PC-3 (cell line): Measurements from ENCODE around the gene PCNX2. TPM values are rescaled to one million over a fixed set of nuclear protein-coding genes. Genes with fewer than 3 reads are reported as not detected.

Experiments
- ATAC-seq: fragments of 200-7000 bp; cut with Tn5 transposase; 2 replicates; pipeline ENCODE4 v1.9.1; 2020; ENCODE audit warnings: mild to moderate bottlenecking, moderate library complexity
- BruUV-seq: library from RNA; stranded (reverse); fragments of 400-500 nt; replicated peaks from 2 replicates; lab custom pipeline; 2021; lab: Mats Ljungman, UMichigan
- CTCF ChIA-PET: fragments of 300-600 bp; sonication (Branson Sonifier 250); formaldehyde crosslinking; loops from one replicate; lab custom pipeline; 2022; ENCODE audit warnings: antibody characterized with exemption; lab: Charles Lee
- POLR2A ChIA-PET: fragments of 300-600 bp; sonication (Branson Sonifier 250); formaldehyde crosslinking; loops from one replicate; lab custom pipeline; 2022; ENCODE audit warnings: antibody characterized with exemption; ENCODE audit not compliant: unreplicated experiment; lab: Charles Lee
- DNase-seq: peaks from one replicate; pipeline ENCODE4 v3.0.0-alpha.2; 2015
- H2AFZ ChIP-seq: fragments of 300-600 bp; sonication (generic); 2 replicates; pipeline ENCODE4 v1.6.0; 2016; ENCODE audit warnings: antibody characterized with exemption, low read length
- H3F3A ChIP-seq: fragments of 300-600 bp; sonication (generic); one replicate; pipeline ENCODE4 v1.6.0; 2017; ENCODE audit warnings: antibody characterized with exemption, low read length, control low read depth, mild to moderate bottlenecking; ENCODE audit not compliant: unreplicated experiment
- H3K27ac ChIP-seq: fragments of 300-600 bp; sonication (generic); 2 replicates; pipeline ENCODE4 v1.5.1; 2016; ENCODE audit warnings: mild to moderate bottlenecking, low read length
- H3K27me3 ChIP-seq: fragments of 300-600 bp; sonication (generic); 2 replicates; pipeline ENCODE4 v1.6.1; 2016; ENCODE audit warnings: low read length, mixed read lengths
- H3K36me3 ChIP-seq: fragments of 300-600 bp; sonication (generic); 2 replicates; pipeline ENCODE4 v1.6.1; 2016; ENCODE audit warnings: low read depth, mixed run types, low read length, mixed read lengths
- H3K4me1 ChIP-seq: fragments of 300-600 bp; sonication (generic); 2 replicates; pipeline ENCODE4 v1.5.1; 2016; ENCODE audit warnings: low read length; ENCODE audit not compliant: insufficient read depth
- H3K4me2 ChIP-seq: fragments of 300-600 bp; sonication (generic); 2 replicates; pipeline ENCODE4 v1.6.0; 2016; ENCODE audit warnings: low read length
- H3K4me3 ChIP-seq: fragments of 300-600 bp; sonication (generic); 2 replicates; pipeline ENCODE4 v1.5.1; 2016; ENCODE audit warnings: mild to moderate bottlenecking, low read length, mixed read lengths
- H3K79me2 ChIP-seq: fragments of 300-600 bp; sonication (generic); 2 replicates; pipeline ENCODE4 v1.6.1; 2017; ENCODE audit warnings: low read length, mixed read lengths
- H3K9ac ChIP-seq: fragments of 300-600 bp; sonication (generic); 2 replicates; pipeline ENCODE4 v1.6.0; 2016; ENCODE audit warnings: mild to moderate bottlenecking, low read length
- H3K9me2 ChIP-seq: fragments of 300-600 bp; sonication (generic); replicated peaks from 2 replicates; pipeline ENCODE4 v1.6.1; 2016; ENCODE audit warnings: mixed run types, low read length, mixed read lengths
- H3K9me3 ChIP-seq: fragments of 300-600 bp; sonication (generic); 2 replicates; pipeline ENCODE4 v1.6.1; 2016; ENCODE audit warnings: low read length, mixed read lengths
- H4K20me1 ChIP-seq: fragments of 300-600 bp; sonication (generic); 2 replicates; pipeline ENCODE4 v1.6.1; 2016; ENCODE audit warnings: low read length, mixed read lengths
- EZH2 ChIP-seq: fragments of 300-600 bp; sonication (generic); IDR thresholded peaks from one replicate; pipeline ENCODE4 v1.6.1; 2017; ENCODE audit warnings: antibody characterized with exemption, mild to moderate bottlenecking, low read length; ENCODE audit not compliant: unreplicated experiment
- EZH2phosphoT487 ChIP-seq: fragments of 300-600 bp; sonication (generic); IDR thresholded peaks from 2 replicates; pipeline ENCODE4 v1.6.1; 2018; ENCODE audit warnings: mild to moderate bottlenecking, antibody characterized with exemption, low read length, borderline replicate concordance
- intact Hi-C: fragments of 100-400 bp; cut with micrococcal nuclease; formaldehyde crosslinking; loops from 2 replicates; pipeline ENCODE4 v1.9.0; 2023
- total RNA-seq: library from RNA; depleted of rRNA; stranded (reverse); fragments of >200 nt; gene quantifications from 2 replicates; pipeline ENCODE4 v1.2.3, GENCODE V29; 2014
- TF ChIP-seq, protein P1 (sequence below): fragments of 300-600 bp; sonication (generic); conservative IDR thresholded peaks from 2 replicates; pipeline ENCODE4 v1.5.1; 2017; ENCODE audit warnings: antibody characterized with exemption, low read depth, mild to moderate bottlenecking, low read length

PCNX2 gene
- total RNA-seq, 1 experiment from 2014 or later = 17.3 TPM

DNA sequence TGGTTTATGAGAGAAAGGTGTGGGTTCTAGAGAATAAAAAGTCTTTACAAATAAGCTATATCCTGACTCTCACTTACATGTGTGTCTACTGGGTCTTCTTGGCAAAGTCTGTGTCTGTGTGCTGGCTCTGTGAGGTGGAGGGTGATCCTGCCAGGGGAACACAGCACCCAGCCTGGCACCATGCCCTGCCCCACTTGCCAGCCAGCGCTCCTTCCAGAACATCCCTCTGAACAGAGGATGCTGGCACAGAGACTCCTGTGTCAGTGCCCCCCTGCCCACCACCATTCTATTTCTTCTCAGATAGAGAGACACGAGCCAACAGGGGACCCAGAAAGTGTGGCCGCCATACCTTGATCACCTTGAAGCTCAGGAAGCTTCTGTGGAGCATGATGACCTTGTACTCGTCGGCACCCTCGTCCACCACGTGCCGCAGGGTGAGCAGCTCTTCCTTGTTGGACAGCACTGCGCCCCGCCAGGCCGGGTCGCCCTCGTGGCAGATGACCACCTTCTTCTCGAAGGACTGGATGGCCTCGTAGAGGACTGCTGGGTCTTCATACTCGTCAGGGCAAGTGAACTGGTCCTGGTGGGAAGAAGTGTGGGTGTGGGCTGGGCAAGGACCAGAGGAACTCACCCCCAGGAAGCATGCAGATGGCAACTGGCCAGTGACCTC is 295.4 kb downstream of the PCNX2 start:
- Histone ChIP-seq H3K4me3 (no peak overlapping the region), H2AFZ (no peak overlapping the region), H3K79me2 (no peaks in the 10 kb centered on the region), H3K9ac (no peak overlapping the region), H3K27me3 (no peaks in the 10 kb centered on the region), H3K9me2 (no peaks in the 10 kb centered on the region), H3K36me3 (peaks cover 16% of the 10 kb centered on the region; the same call in 1 of the 2 replicates), H3F3A (no peaks in the 10 kb centered on the region), H3K4me1 (no peaks in the 10 kb centered on the region), H3K9me3 (no peaks in the 10 kb centered on the region), H3K4me2 (no peak overlapping the region), H3K27ac (no peak overlapping the region), H4K20me1 (no peaks in the 10 kb centered on the region)
- DNase-seq (no peak), ATAC-seq (no peak)
- ChIA-PET CTCF (no interaction called here), POLR2A (interaction anchor here (0.5 kb wide), 1 partner anchor 32 kb away, joined by 3 read pairs; no protein-coding TSS in a partner anchor)
- BruUV-seq = no TSS peak
- TF ChIP-seq EZH2 = no peak
- TF ChIP-seq, protein P1, sequence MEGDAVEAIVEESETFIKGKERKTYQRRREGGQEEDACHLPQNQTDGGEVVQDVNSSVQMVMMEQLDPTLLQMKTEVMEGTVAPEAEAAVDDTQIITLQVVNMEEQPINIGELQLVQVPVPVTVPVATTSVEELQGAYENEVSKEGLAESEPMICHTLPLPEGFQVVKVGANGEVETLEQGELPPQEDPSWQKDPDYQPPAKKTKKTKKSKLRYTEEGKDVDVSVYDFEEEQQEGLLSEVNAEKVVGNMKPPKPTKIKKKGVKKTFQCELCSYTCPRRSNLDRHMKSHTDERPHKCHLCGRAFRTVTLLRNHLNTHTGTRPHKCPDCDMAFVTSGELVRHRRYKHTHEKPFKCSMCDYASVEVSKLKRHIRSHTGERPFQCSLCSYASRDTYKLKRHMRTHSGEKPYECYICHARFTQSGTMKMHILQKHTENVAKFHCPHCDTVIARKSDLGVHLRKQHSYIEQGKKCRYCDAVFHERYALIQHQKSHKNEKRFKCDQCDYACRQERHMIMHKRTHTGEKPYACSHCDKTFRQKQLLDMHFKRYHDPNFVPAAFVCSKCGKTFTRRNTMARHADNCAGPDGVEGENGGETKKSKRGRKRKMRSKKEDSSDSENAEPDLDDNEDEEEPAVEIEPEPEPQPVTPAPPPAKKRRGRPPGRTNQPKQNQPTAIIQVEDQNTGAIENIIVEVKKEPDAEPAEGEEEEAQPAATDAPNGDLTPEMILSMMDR = no peak
- no peak for TF ChIP-seq EZH2phosphoT487
- intact Hi-C loops = no loop called here

- Histone ChIP-seq H3F3A (no peaks in the 10 kb centered on the region), H3K79me2 (no peaks in the 10 kb centered on the region), H3K27ac (no peak overlapping the region), H4K20me1 (no peaks in the 10 kb centered on the region), H3K27me3 (no peaks in the 10 kb centered on the region), H3K4me1 (no peaks in the 10 kb centered on the region), H3K9me3 (peaks cover 6% of the 10 kb centered on the region; the same call in 1 of the 2 replicates), H3K4me3 (no peak overlapping the region), H2AFZ (no peak overlapping the region), H3K9me2 (no peaks in the 10 kb centered on the region), H3K4me2 (no peak overlapping the region), H3K36me3 (peaks cover 30% of the 10 kb centered on the region), H3K9ac (no peak overlapping the region)
- ChIA-PET POLR2A (no interaction called here), CTCF (no interaction called here)
- no peak for ATAC-seq
- DNase-seq = no peak
- no peak for TF ChIP-seq EZH2phosphoT487
- TF ChIP-seq, protein P1 = no peak
- BruUV-seq = no TSS peak
- intact Hi-C loops = no loop called here
Observed at GRCh38 chr1:232998646-232999045, 296.9 kb downstream of the PCNX2 start.

GRCh38 chr1:232998138-232998537 is 297.4 kb downstream of the PCNX2 start:
- intact Hi-C loops = no loop called here
- Histone ChIP-seq H3K9me3 (peaks cover 11% of the 10 kb centered on the region; the same call in 1 of the 2 replicates), H3K27ac (no peak overlapping the region), H2AFZ (no peak overlapping the region), H3K27me3 (no peaks in the 10 kb centered on the region), H3K36me3 (peaks cover 35% of the 10 kb centered on the region), H3F3A (no peaks in the 10 kb centered on the region), H4K20me1 (no peaks in the 10 kb centered on the region), H3K4me3 (no peak overlapping the region), H3K9me2 (no peaks in the 10 kb centered on the region), H3K4me1 (no peaks in the 10 kb centered on the region), H3K9ac (no peak overlapping the region), H3K79me2 (no peaks in the 10 kb centered on the region), H3K4me2 (no peak overlapping the region)
- no TSS peak for BruUV-seq
- ChIA-PET CTCF (no interaction called here), POLR2A (interaction anchor here (0.5 kb wide), 1 partner anchor 1029 kb away, joined by 3 read pairs; no protein-coding TSS in a partner anchor)
- ATAC-seq (no peak), DNase-seq (no peak)
- no peak for TF ChIP-seq EZH2
- no peak for TF ChIP-seq EZH2phosphoT487
- TF ChIP-seq, protein P1 = no peak
